ENCODE measurements around the gene PSEN1. TPM values are rescaled to one million over a fixed set of nuclear protein-coding genes. Genes with fewer than 3 reads are reported as not detected.

Gene PSEN1
- total and polyA plus RNA-seq, 2 donors (not counting 3 experiments of a cell fraction or from before 2014, with no cell fraction given), result 16.5 to 36.8 TPM

DNA sequence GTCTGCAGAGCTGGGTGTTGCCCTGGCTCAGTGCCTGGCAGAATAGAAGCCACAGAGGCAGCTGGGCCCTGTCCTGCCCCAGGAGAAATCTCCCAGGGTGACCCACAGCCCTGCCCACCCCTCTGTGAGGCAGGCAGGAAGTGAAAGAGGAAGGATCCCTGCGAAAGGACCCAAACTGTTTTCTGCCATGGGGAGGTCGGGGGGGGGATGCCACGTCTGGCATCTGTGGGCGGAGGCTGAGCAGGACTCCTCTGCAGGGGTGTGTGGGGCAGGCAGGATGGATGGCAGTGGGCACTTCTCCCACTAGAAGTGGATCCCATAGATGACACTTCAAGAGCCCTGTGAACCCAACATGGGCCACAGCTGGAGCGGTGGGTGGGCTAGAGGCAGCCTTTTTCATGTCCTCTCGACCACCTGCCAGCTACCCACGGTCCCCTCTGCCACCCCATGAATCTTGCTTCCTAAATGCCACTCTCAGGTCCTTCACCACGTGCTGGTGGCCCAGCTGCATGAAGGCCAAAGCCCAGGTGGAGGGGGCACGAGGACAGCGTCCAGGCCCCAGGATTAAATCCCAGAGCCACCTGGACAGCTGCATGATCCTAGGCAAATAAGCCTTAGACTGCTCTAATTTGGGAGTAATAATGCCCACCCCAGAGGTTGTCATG is 104.6 kb downstream of the PSEN1 start:
- H3K4me1 ChIP-seq (ENCODE audit: control insufficient read depth, extremely low read depth, insufficient read depth, low read length), result peaks cover 28% of the 10 kb centered on the region
- intact Hi-C loops (cut with micrococcal nuclease) (no loop called here), dilution Hi-C loops (cut with MboI; ENCODE audit: extremely low pct_ligation_motif_present, low sequenced_read_pairs) (no loop called here)
- H4K20me1 ChIP-seq (replicated peaks; ENCODE audit: control insufficient read depth, extremely low read depth, insufficient read depth, low read length), result no peaks in the 10 kb centered on the region
- H3K27me3 ChIP-seq (ENCODE audit: control insufficient read depth in 2 of 2, insufficient read depth in 2 of 2, low read length in 2 of 2), result peaks cover 5 to 6% of the 10 kb centered on the region in 2 experiments
- H3K36me3 ChIP-seq (ENCODE audit: control insufficient read depth in 2 of 2, extremely low read depth in 1 of 2, insufficient read depth in 2 of 2, low read length in 2 of 2), result no peaks in the 10 kb centered on the region
- H3K9me3 ChIP-seq (replicated peaks; ENCODE audit: control insufficient read depth, insufficient read depth, low read length), result no peaks in the 10 kb centered on the region
- DNase-seq (ENCODE audit: low read depth, low spot score), result no peak
- no peak overlapping the region for H2AFZ ChIP-seq (ENCODE audit: low read depth, low read length)
- ChIA-PET CTCF (no interaction called here), POLR2A (no interaction called here)
- H3K9ac ChIP-seq (replicated peaks; ENCODE audit: extremely low read depth, insufficient read depth, low read length), result no peak overlapping the region
- H3K27ac ChIP-seq (ENCODE audit: insufficient read depth, low read depth, low read length), result no peak overlapping the region
- FAIRE-seq, result no peak
- H3K4me3 ChIP-seq (replicated peaks in 1 of 3; ENCODE audit: insufficient read depth in 1 of 3, low read depth in 1 of 3, low read length in 3 of 3), result no peak overlapping the region
- TF ChIP-seq FOS (IDR thresholded peaks at IDR 0.05; ENCODE audit: borderline replicate concordance, insufficient read depth, low read length) (no peak), POLR2AphosphoS5 (IDR thresholded peaks at IDR 0.05; ENCODE audit: insufficient read depth, low read depth, low read length) (no peak), POLR2A (IDR thresholded peaks at IDR 0.05; ENCODE audit: low read depth, low read length) (no peak), JUN (IDR thresholded peaks at IDR 0.05; ENCODE audit: borderline replicate concordance, insufficient read depth, insufficient read length, low read depth) (no peak), GATA2 (IDR thresholded peaks at IDR 0.05; ENCODE audit: insufficient read depth, insufficient read length, low read depth, low read length) (no peak), MYC (IDR thresholded peaks at IDR 0.05; ENCODE audit: low read depth, low read length) (no peak), CTCF (IDR thresholded peaks at IDR 0.05; ENCODE audit: extremely low read depth in 1 of 2, insufficient read depth in 1 of 2, low read depth in 1 of 2, low read length in 2 of 2) (no peak), MAX (IDR thresholded peaks at IDR 0.05; ENCODE audit: insufficient read depth, insufficient read length) (no peak), EZH2 (IDR thresholded peaks at IDR 0.05; ENCODE audit: borderline replicate concordance, low read depth, low read length, severe bottlenecking) (no peak)
- H3K4me2 ChIP-seq (ENCODE audit: insufficient read depth, low read length), result no peak overlapping the region
- BruUV-seq (replicated peaks), result no TSS peak
- H3K9me1 ChIP-seq (replicated peaks; ENCODE audit: control insufficient read depth, extremely low read depth, insufficient read depth, low read length), result no peaks in the 10 kb centered on the region
- H3K79me2 ChIP-seq (ENCODE audit: control insufficient read depth, insufficient read depth, low read length), result no peaks in the 10 kb centered on the region

Measured in endothelial cell of umbilical vein (primary cell).